ENCODE results near the gene PLXNA3. TPM values are rescaled to one million over a fixed set of nuclear protein-coding genes. Genes with fewer than 3 reads are reported as not detected.

The PLXNA3 gene
- polyA plus RNA-seq, 3 donors = 0.02 to 10.9 TPM; not detected in 1

DNA sequence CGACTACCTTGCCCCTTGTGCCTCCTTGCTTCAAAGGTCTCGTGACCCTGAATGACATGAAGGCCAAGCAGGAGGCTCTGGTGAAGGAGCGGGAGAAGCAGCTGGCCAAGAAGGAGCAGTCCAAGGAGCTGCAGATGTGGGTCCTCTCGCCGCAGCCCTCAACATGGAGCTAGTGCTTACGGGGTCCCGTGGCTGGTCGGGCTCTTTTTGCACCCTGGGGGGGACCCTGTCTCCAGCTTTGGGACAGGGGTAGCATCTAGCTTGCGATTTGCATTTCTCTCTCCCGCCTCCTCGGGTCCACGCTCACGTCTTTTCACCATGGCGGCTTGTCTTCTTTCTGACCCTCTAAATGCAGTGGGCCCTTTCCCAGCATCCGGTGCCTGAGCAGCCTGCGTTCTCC, 12.3 kb upstream of the PLXNA3 start:
- H3K9ac ChIP-seq (ENCODE audit: insufficient read depth, low read length, poor library complexity, severe bottlenecking) = no peak overlapping the region
- Mint-ChIP-seq H3K36me3 (peaks cover 55 to 67% of the 10 kb centered on the region in 2 donors), H3K9me3 (peaks cover 0 to 6% (median 0%) of the 10 kb centered on the region in 7 donors), H3K27ac (peak overlapping the region in 1 of 7 donors; percentile 45), H3K4me3 (peak overlapping the region in 1 of 2 donors; percentile 9), H3K4me1 (peaks cover 10% of the 10 kb centered on the region), H3K27me3 (ENCODE audit: low read depth in 3 of 3) (peaks cover 0 to 13% (median 0%) of the 10 kb centered on the region in 3 donors)
- H3K79me2 ChIP-seq (ENCODE audit: insufficient read depth, low read length) = peaks cover 10% of the 10 kb centered on the region
- no peak overlapping the region for H3K4me3 ChIP-seq (replicated peaks in 1 of 3; ENCODE audit: low read depth in 2 of 3, low read length in 3 of 3)
- intact Hi-C loops (cut with micrococcal nuclease) = no loop called here
- no peak for TF ChIP-seq CTCF (IDR thresholded peaks at IDR 0.05)
- no peak overlapping the region for H3K27ac ChIP-seq (ENCODE audit: low read depth in 1 of 2, low read length in 2 of 2)
- no peaks in the 10 kb centered on the region for H3K9me3 ChIP-seq (replicated peaks in 1 of 2; ENCODE audit: control insufficient read depth in 1 of 2, insufficient read depth in 1 of 2, low read length in 2 of 2)
- no peak overlapping the region for H2AFZ ChIP-seq (ENCODE audit: insufficient read depth, low read depth, low read length, poor library complexity, severe bottlenecking)
- H3K27me3 ChIP-seq (ENCODE audit: control insufficient read depth in 2 of 2, insufficient read depth in 2 of 2, low read length in 2 of 2) = no peaks in the 10 kb centered on the region
- H4K20me1 ChIP-seq (ENCODE audit: insufficient read depth, low read length) = peaks cover 9% of the 10 kb centered on the region
- no peak for DNase-seq
- no peak overlapping the region for H3K4me2 ChIP-seq (replicated peaks; ENCODE audit: extremely low read depth, low read length, poor library complexity, severe bottlenecking)
- H3K36me3 ChIP-seq (replicated peaks in 1 of 2; ENCODE audit: control insufficient read depth in 1 of 2, insufficient read depth in 2 of 2, low read length in 2 of 2) = peaks cover 49 to 54% of the 10 kb centered on the region in 2 donors
- peaks cover 15 to 20% of the 10 kb centered on the region in 2 donors for H3K4me1 ChIP-seq (ENCODE audit: control insufficient read depth in 1 of 2, insufficient read depth in 2 of 2, low read length in 2 of 2)
- 100% methylated on average over 6 of the region's 16 CpGs for WGBS (ENCODE audit: insufficient coverage)

DNA sequence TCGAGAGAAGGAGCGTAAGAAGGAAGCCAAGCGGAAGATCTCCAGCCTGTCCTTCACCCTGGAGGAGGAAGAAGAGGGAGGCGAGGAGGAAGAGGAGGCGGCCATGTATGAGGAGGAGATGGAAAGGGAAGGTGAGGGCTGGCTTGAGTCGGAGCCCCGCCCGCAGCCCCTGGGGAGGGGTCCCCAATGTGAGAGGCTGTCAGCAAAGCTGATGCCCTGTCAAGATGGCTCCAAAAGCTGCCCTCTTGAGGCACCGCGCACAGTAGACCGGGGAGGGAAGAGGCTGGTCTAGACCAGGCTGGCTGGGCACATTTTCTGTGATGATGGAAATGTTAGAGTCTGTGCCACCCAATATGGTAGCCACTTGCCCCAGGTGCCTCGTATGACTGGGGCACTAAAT, 11.7 kb upstream of the PLXNA3 start:
- Histone ChIP-seq H3K9ac (ENCODE audit: insufficient read depth, low read length, poor library complexity, severe bottlenecking) (no peak overlapping the region), H3K27me3 (ENCODE audit: control insufficient read depth in 2 of 2, insufficient read depth in 2 of 2, low read length in 2 of 2) (no peaks in the 10 kb centered on the region), H4K20me1 (ENCODE audit: insufficient read depth, low read length) (peaks cover 9% of the 10 kb centered on the region), H2AFZ (ENCODE audit: insufficient read depth, low read depth, low read length, poor library complexity, severe bottlenecking) (no peak overlapping the region), H3K4me1 (ENCODE audit: control insufficient read depth in 1 of 2, insufficient read depth in 2 of 2, low read length in 2 of 2) (peaks cover 15 to 20% of the 10 kb centered on the region in 2 donors), H3K36me3 (replicated peaks in 1 of 2; ENCODE audit: control insufficient read depth in 1 of 2, insufficient read depth in 2 of 2, low read length in 2 of 2) (peaks cover 48 to 54% of the 10 kb centered on the region in 2 donors), H3K27ac (ENCODE audit: low read depth in 1 of 2, low read length in 2 of 2) (no peak overlapping the region), H3K4me2 (replicated peaks; ENCODE audit: extremely low read depth, low read length, poor library complexity, severe bottlenecking) (no peak overlapping the region), H3K79me2 (ENCODE audit: insufficient read depth, low read length) (peaks cover 10% of the 10 kb centered on the region), H3K4me3 (replicated peaks in 1 of 3; ENCODE audit: low read depth in 2 of 3, low read length in 3 of 3) (no peak overlapping the region), H3K9me3 (replicated peaks in 1 of 2; ENCODE audit: control insufficient read depth in 1 of 2, insufficient read depth in 1 of 2, low read length in 2 of 2) (no peaks in the 10 kb centered on the region)
- peaks cover 51 to 64% of the 10 kb centered on the region in 2 donors for H3K36me3 Mint-ChIP-seq
- peaks cover 0 to 4% (median 0%) of the 10 kb centered on the region in 7 donors for H3K9me3 Mint-ChIP-seq
- peaks cover 0 to 15% (median 0%) of the 10 kb centered on the region in 3 donors for H3K27me3 Mint-ChIP-seq (ENCODE audit: low read depth in 3 of 3)
- no peak for DNase-seq
- peak overlapping the region in 2 of 7 donors; percentile 46 to 64 for H3K27ac Mint-ChIP-seq
- WGBS (ENCODE audit: insufficient coverage) = 100% methylated on average over 3 of the region's 12 CpGs
- no peak overlapping the region for H3K4me3 Mint-ChIP-seq
- TF ChIP-seq CTCF (IDR thresholded peaks at IDR 0.05) = no peak
- H3K4me1 Mint-ChIP-seq = peaks cover 10% of the 10 kb centered on the region
- intact Hi-C loops (cut with micrococcal nuclease) = no loop called here

All from CD14-positive monocyte (primary cell).